Stomach smooth muscle (tissue), 2 donors: ENCODE data around the gene AGBL4.
"Not testable (repeated sequence)": the region's sequence is repeated elsewhere in the genome, so short reads cannot be mapped to it uniquely, and the experiment has no call there.

ENCODE experiments used
- H3K27ac ChIP-seq: one replicate; pipeline ENCODE4 v1.7.0; 2013; ENCODE audit warnings: mild to moderate bottlenecking, low read length, inconsistent platforms
- H3K27me3 ChIP-seq, 2 donors: one replicate each; pipeline ENCODE4 v1.7.0; 2013; ENCODE audit warnings: low read length in 2 of 2; ENCODE audit not compliant: insufficient read depth in 2 of 2, control insufficient read depth in 1 of 2
- H3K36me3 ChIP-seq, 2 donors: one replicate each; pipeline ENCODE4 v1.7.0; 2013; ENCODE audit warnings: low read length in 2 of 2; ENCODE audit not compliant: control insufficient read depth in 2 of 2, insufficient read depth in 2 of 2
- H3K4me1 ChIP-seq: one replicate; pipeline ENCODE4 v1.7.0; 2013; ENCODE audit warnings: low read length; ENCODE audit not compliant: control insufficient read depth, insufficient read depth
- H3K4me3 ChIP-seq, 2 donors: one replicate each; pipeline ENCODE4 v1.7.0; 2013; ENCODE audit warnings: low read length in 2 of 2
- H3K9ac ChIP-seq, 2 donors: one replicate each; pipeline ENCODE4 v1.7.0; 2013; ENCODE audit warnings: low read length in 2 of 2, mild to moderate bottlenecking in 1 of 2
- H3K9me3 ChIP-seq, 2 donors: one replicate each; pipeline ENCODE4 v1.7.0; 2013; ENCODE audit warnings: low read length in 2 of 2; ENCODE audit not compliant: control insufficient read depth in 2 of 2
- donor health status: healthy.
- donor health status: Pancreatic carcinoma.

AGBL4 gene

DNA sequence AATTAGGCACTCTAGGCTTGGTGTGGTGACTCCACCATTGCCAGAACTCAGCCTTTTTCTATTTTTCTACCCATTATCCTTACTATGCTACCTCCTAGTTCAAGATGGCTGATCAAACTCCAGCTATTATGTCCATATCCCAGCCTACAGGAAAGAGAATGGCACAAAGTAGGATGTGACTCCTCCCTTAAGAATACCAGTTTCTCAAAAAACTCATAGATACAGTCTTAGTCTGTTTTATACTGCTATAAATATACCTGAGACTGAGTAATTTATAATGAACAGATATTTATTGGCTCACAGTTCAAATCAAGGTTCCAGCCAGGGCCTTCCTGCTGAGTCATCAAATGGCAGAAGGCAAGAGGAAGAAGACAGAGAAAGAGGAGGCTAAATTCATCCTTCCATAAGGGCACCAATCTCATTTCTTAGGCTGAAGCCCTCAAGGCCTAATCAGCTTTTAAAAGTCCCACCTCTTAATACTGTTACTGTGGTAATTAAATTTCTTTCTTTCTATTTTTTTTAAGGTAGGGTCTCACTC, 704.3 kb downstream of the AGBL4 start:
- Histone ChIP-seq H3K9ac (no peak overlapping the region), H3K27me3 (no peaks in the 10 kb centered on the region), H3K4me3 (no peak overlapping the region), H3K27ac (no peak overlapping the region), H3K4me1 (no peaks in the 10 kb centered on the region), H3K36me3 (no peaks in the 10 kb centered on the region), H3K9me3 (no peaks in the 10 kb centered on the region)

DNA sequence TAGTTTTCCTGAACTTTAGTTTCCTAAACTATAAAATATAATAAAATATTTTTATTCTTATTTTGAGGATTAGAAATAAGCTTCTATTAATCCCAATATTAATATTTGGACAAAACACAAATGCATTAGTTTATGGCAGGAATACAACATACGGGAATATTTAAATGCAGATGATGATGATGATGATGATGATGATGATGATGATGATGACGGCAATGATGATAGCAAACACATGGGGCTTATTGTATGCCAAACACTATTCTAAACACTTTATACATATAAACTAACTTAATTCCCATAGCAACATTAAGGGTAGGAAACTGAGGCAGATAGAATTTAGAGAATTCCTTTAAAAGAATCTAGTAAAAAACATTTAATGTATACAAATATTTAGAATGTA, 705.5 kb downstream of the AGBL4 start:
- H3K9me3 ChIP-seq: peaks cover 0 to 3% of the 10 kb centered on the region in 2 donors
- no peaks in the 10 kb centered on the region for H3K27me3 ChIP-seq
- no peak overlapping the region for H3K27ac ChIP-seq
- H3K4me3 ChIP-seq: no peak overlapping the region
- no peaks in the 10 kb centered on the region for H3K36me3 ChIP-seq
- H3K9ac ChIP-seq: no peak overlapping the region
- no peaks in the 10 kb centered on the region for H3K4me1 ChIP-seq

DNA sequence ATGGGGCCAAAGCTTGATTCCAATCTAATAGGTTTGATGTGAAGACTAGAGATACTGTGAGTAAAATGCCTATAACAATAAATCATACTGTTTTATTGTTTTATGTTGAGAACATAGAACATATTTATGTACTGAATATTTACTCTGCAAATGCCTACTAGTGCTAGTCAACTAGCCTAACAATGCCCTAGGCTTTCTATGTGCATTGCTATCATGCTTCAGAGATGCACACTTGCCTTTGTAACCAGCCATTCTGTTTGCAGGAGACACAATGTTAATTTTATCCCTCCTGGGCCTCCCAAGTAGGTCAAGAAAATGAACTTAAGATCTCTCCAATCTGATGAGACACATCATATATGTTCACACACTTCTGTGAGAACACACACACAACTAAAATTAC, 716.3 kb downstream of the AGBL4 start:
- Histone ChIP-seq H3K27me3 (no peaks in the 10 kb centered on the region), H3K36me3 (no peaks in the 10 kb centered on the region), H3K4me3 (no peak overlapping the region), H3K27ac (no peak overlapping the region), H3K4me1 (no peaks in the 10 kb centered on the region), H3K9ac (no peak overlapping the region), H3K9me3 (no peaks in the 10 kb centered on the region)

DNA sequence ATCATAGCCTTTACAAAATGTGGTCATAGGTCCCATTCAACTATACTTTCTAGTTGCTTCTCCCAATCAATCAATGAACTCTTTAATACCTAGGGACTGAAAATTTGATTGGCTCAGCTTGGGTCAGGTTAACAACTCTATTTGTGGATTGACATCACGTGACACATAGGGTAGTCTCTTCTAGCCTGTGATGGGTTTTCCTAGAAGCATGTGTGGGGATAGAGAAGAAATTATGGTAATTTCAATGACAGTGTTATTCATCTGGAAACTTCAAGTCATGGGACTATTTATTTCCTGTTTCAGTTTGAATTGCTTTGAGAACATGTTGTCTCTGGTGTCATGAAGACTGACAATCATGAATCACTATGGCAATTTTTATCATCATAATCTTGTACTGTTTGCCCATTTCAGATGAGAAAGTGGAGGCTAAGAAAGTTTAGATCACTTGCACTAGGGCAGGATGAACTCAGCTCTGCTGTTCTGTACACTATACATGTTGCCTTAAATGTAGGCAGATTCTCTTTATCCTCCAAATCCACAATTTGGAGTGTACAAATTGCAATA, 717.2 kb downstream of the AGBL4 start:
- Histone ChIP-seq H3K36me3 (no peaks in the 10 kb centered on the region), H3K4me3 (no peak overlapping the region), H3K4me1 (no peaks in the 10 kb centered on the region), H3K27me3 (no peaks in the 10 kb centered on the region), H3K27ac (no peak overlapping the region), H3K9ac (no peak overlapping the region), H3K9me3 (peaks cover 0 to 3% of the 10 kb centered on the region in 2 donors)

DNA sequence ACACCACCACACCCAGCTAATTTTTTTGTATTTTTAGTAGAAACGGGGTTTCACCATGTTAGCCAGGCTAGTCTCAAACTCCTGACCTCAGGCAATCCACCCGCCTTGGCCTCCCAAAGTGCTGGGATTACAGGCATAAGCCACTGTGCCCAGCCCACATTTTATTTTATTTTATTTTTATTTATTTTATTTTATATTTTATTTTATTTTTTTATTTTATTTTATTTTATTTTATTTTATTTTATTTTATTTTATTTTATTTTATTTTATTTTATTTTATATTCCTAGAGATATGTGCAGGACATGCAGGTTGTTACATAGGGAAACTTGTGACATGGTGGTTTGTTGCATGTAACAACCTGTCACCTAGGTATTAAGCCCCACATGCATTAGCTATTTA, 721.4 kb downstream of the AGBL4 start:
- H3K4me3 ChIP-seq, H3K9ac ChIP-seq: not testable (repeated sequence)

DNA sequence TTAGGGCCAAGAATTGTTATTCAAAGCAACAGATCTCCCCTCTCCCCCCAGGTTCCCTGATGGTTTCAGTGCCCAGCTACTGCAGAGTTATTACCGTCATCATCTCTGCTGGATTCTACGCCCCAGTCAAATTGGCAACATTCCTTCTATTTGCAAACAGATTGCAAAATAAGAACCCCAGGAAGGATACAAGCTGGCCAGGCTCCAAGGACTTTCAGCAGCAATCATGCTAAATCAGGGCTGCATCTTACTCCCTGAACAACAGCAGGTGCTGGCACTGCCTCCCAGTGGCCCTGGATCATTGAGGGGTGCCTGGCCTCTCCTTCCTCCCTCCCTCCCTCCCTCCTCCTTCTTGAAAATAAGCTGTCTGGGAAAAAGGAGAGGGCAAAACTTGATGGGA, 725.5 kb downstream of the AGBL4 start:
- H3K9ac ChIP-seq: no peak overlapping the region
- H3K36me3 ChIP-seq: no peaks in the 10 kb centered on the region
- no peaks in the 10 kb centered on the region for H3K4me1 ChIP-seq
- peaks cover 0 to 3% of the 10 kb centered on the region in 2 donors for H3K9me3 ChIP-seq
- H3K27ac ChIP-seq: no peak overlapping the region
- no peaks in the 10 kb centered on the region for H3K27me3 ChIP-seq
- H3K4me3 ChIP-seq: no peak overlapping the region

More for the DNA sequence above, 721.4 kb downstream of the AGBL4 start:
- not testable (repeated sequence) for H3K4me1 ChIP-seq, H3K27ac ChIP-seq, H3K9me3 ChIP-seq, H3K36me3 ChIP-seq, H3K27me3 ChIP-seq

DNA sequence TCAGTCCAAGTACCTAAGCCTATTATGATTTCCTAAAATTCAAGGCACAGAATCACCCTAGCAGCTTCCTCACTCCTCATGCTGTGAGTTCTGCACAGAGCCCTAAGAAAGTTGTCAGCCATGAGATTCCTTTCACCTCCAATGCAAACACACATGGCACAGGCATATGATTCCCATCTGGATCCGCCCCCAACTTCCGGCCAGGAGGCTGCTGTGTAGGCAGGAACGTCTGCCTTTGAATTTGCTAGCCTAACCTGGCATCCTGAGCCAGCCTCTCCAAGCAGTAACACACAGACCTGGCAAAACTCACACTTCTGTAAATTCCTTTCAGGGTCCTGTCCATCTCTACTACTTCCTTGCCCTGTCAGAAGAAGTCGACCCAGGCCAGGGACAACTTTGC, 726.0 kb downstream of the AGBL4 start:
- no peaks in the 10 kb centered on the region for H3K27me3 ChIP-seq
- H3K9ac ChIP-seq: no peak overlapping the region

DNA sequence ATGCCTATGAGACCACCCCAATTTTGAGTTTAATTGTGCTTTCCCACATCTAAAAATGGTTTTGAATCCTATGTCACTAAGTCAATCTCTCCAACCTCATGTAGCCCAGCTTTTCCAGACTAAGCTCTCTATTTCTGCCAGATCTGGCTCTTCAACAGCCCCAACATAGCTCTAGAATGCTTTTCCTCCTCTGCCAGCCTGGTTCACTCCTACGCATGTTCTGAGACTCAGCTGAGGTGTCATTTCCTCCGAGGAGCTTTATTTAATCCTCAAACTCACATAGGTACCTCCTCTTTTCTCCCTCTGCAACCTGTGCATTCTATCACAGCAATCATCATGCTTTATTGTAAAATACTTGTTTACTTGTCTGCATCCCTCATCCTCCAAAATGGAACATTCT, 729.2 kb downstream of the AGBL4 start:
- H3K4me1 ChIP-seq: no peaks in the 10 kb centered on the region
- no peaks in the 10 kb centered on the region for H3K27me3 ChIP-seq
- H3K9ac ChIP-seq: no peak overlapping the region
- no peak overlapping the region for H3K4me3 ChIP-seq
- no peaks in the 10 kb centered on the region for H3K36me3 ChIP-seq
- no peak overlapping the region for H3K27ac ChIP-seq
- no peaks in the 10 kb centered on the region for H3K9me3 ChIP-seq

More for the DNA sequence above, 726.0 kb downstream of the AGBL4 start:
- peaks cover 0 to 3% of the 10 kb centered on the region in 2 donors for H3K9me3 ChIP-seq
- no peaks in the 10 kb centered on the region for H3K36me3 ChIP-seq
- H3K4me1 ChIP-seq: no peaks in the 10 kb centered on the region
- no peak overlapping the region for H3K27ac ChIP-seq
- H3K4me3 ChIP-seq: no peak overlapping the region

DNA sequence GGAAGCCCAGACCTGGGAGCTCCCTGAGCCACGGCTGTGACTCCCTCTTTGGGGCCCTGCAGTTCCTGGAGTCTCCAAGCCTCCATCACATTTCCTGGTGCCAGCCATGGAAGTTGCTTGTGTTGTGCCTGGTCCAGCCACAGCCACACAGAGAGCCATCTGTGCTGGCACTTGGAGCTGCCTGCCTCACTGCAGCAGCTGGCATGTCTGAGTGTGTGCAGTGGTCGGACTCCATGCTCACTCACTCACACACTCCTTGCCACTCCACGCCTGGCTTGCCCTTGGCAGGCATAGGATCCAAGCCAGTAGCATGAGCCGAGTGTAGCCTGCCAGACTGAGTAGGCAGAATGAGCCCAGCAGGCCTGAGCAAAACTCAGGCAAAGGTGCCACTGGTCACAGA, 730.7 kb downstream of the AGBL4 start:
- Histone ChIP-seq H3K4me1 (no peaks in the 10 kb centered on the region), H3K27me3 (no peaks in the 10 kb centered on the region), H3K27ac (no peak overlapping the region), H3K9me3 (no peaks in the 10 kb centered on the region), H3K36me3 (no peaks in the 10 kb centered on the region), H3K9ac (no peak overlapping the region), H3K4me3 (no peak overlapping the region)

DNA sequence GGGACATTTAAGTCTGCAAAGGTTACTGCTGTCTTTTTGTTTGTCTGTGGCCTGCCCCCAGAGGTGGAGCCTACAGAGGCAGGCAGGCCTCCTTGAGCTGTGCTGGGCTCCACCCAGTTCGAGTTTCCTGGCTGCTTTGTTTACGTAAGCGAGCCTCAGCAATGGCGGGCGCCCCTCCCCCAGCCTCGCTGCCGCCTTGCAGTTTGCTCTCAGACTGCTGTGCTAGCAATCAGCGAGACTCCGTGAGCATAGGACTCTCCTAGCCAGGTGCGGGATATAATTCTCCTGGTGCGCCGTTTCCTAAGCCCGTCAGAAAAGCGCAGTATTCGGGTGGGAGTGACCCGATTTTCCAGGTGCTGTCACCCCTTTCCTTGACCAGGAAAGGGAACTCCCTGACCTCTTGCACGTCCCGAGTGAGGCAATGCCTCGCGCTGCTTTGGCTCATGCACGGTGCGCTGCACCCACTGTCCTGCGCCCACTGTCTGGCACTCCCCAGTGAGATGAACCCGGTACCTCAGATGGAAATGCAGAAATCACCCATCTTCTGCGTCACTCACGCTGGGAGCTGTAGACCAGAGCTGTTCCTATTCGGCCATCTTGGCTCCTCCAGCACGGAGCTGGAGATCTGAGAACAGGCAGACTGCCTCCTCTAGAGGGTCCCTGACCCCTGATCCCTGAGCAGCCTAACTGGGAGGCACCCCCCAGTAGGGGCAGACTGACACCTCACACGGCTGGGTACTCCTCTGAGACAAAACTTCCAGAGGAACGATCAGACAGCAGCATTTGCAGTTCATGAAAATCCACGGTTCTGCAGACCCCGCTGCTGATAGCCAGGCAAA, 766.3 kb downstream of the AGBL4 start:
- not testable (repeated sequence) for H3K9me3 ChIP-seq, H3K4me3 ChIP-seq, H3K36me3 ChIP-seq, H3K9ac ChIP-seq, H3K4me1 ChIP-seq, H3K27ac ChIP-seq, H3K27me3 ChIP-seq

DNA sequence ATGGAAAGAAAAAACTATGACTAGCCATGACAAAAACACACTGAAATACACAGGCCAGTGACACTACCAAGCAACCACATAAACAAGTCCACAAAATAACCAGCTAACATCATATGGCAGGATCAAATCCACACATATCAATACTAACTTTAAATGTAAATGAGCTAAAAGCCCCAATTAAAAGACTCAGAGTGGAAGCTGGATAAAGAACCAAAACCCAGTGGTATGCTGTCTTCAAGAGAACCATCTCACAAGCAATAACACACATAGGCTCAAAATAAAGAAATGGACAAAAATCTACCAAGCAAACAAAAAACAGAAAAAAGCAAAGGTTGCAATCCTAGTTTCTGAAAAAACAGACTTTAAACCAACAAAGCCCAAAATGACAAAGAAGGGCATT, 770.8 kb downstream of the AGBL4 start:
- H3K9ac ChIP-seq: no peak overlapping the region
- H3K36me3 ChIP-seq: no peaks in the 10 kb centered on the region
- no peak overlapping the region for H3K27ac ChIP-seq
- H3K4me3 ChIP-seq: no peak overlapping the region
- no peaks in the 10 kb centered on the region for H3K27me3 ChIP-seq
- peaks cover 5 to 10% of the 10 kb centered on the region in 2 donors for H3K9me3 ChIP-seq
- no peaks in the 10 kb centered on the region for H3K4me1 ChIP-seq
